Hypothalamus (tissue), 51 donors: ENCODE results near the gene TMUB1.

Source experiments
- DNase-seq, 51 donors: peaks; one replicate each; lab custom pipeline; 2025; lab: John Stamatoyannopoulos, UW

Gene TMUB1

DNA sequence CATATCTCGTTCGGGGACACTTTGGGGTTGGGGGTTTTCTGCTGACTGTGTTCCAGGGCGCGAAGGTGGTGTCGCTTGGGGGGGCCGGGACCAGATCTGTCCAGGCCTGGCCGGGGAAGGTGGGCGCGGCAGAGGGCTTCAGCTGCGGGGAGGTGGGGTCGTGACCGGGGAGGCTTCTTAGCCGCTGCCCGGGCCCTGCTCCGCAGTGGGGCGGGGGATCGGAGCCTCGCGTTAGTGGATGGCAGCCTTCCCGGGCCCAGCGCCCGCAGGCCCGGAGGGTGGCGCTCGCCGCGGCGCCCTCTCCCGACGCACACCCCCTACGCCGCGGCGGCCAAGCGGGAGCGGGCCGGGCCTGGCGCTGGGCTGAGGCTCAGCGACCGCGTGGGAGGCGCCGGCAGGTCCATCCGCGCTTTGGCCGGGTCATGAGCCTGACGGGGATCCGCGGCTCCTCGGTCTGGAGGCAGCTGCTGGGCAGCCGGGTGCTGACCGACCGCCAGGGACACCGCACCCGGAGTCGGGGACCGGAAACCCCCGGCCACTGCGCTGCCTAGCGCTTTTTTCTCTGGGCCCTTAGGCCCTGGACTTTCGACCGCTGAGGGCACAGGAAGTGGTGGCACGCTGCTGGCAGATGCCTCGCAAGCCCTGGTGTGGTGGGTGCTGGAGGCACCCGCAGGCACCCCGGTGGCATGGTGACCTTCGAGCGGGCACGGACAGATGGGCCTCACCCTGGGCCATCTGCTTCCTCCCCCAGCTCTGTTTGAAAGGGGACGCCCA is 4.1 kb upstream of the TMUB1 start:
- peak in 44 of 51 donors; percentile 17 to 76 (median 50) for DNase-seq

DNA sequence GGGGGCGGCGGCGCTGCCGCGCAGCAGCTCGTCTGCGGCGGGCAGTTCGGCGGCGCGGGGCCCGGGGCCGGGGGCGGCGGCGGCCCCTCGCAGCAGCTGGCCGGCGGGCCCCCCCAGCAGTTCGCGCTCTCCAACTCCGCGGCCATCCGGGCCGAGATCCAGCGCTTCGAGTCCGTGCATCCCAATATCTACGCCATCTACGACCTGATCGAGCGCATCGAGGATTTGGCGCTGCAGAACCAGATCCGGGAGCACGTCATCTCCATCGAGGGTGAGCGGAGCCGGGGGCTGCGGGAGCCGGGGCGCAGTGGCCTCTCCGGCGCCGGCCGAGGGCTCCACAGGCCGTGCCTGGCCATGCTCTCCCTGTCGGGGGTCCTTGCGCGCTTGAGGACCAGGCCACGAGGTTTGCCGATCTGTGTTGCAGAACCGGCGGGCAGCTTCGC is 3.5 kb upstream of the TMUB1 start:
- peak in 4 of 51 donors; percentile 30 to 64 (median 44) for DNase-seq

DNA sequence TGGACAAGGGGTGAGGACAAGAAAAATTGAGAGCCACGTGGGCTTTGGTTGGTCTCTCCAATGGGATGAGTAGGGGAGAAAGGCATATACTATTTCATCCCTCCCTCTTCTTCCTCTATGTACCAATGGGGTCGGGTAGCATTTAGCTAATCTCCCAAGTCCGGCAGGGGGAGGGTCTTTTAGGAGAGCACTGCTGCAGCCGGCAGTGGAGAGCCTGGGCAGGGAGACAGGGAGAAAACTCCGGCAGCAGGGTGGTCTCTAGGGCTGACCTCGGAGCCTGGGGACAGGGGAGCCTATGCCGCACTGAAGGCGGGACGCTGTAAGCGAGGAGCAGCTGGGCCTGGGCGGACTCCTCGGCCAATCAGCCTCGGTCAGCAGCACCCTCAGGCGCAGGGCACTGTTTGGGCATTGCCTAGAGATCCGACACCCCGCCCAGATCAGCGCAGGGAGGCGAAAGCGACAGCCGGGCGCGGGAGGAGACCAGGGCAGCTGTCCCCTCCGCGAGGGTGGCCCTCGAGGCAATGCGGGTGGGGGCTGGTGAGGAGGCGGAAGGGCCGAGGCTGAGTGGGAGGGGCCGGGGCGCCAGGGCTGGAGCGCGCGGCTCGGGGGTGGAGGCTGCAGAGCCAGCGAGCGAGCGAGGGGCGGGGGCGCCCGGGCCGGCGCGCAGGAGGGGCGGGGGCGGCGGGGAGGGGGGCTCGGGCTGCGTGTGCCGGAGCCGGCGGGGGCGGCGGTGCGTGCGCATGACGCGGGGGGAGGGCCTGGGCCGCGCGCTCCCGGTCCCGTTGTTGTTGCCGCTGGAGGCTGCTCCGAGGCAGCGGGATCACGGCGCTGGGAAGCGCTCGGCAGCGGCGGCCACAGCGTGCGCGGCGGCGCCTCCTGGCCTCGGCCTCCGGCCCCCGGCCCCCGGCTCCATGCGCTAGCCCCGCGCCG is 2.7 kb upstream of the TMUB1 start, which contains the start of gene AGAP3:
Gene AGAP3, plus strand, starts transcription at position 785 of the 930 bp plus-strand sequence. CDS start 267 bp downstream, outside the sequence.
- DNase-seq, result peak; percentile 28 to 94 (median 84)

DNA sequence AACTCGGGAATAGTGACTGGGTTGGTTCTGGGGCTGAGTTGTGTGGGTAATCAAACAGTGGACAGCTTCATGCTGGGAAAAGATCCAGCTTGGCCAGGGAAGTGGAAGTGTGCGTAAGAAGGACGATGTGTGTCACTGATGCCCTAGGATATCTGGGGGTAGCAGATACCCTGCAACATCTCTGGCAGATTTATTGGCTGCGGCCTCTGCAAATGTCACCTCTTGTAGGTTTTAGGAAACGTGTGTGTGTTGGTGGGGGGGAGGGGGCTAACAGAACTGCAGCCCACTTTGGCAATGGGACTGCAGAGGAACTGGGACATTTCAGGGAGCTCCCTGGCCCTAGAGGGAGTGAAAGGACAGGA is 2.0 kb upstream of the TMUB1 start:
- DNase-seq, result no peak

DNA sequence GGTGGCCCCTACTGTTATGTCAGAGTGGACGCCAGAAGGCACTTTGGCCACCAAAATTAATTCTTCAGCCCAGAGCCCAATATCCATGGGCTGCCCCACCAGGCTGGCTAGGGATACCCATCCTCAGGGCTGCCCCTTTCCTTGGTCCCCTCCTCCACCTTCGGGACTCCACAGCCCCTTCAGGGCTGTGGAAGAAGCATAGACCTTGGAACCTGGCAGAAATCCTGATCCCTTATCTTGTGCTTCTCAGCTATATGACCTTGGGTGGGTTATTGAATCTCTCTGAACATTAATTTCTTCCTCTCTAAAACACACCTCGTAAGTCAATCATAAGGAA is 499 bp upstream of the TMUB1 start:
- DNase-seq, result no peak

DNA sequence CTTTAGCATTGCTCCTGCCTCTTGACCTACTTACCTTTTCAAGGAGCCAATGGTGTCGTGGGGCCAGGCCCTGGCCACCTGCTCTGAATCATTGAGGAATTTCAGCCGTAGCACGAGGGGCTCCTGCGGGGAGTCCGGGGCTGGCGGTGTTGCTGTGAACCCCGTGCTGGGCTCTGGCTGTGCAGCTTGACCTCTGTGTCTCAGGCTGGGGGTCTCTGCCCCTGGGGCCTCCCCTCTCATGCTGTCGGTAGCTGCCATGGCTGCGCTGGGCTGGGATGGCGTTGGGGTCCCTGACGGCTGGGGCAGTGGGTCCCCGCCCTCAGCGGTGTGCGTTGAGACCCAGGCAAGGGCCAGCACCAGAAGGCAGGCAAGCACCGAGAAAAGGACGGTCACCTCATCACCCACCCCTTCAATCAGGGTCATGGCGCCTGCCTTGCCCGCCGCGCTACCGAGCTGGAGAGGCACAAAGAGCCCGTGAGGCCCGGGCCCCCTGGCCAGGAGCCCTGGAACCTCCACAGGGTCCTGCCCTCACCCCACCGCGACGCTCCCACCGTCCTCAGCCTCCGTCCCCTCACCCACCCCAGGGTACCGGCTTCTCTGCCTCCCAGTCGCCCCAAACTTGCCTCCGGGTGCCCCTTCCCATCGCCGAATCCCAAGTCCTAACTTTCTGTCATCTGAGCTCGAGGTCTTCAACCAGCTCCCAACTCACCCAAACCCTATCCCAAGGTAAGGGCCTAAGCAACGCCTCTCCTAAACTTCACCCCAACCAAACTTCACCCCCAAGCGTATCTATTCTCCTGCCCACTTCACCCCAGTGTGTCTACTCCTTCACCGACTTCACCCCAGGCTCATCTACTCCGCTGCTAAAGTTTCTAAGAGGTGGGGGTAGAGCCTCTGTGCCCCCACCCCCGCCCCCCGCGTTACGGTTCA is 887 bp downstream of the TMUB1 start:
- DNase-seq, result no peak

DNA sequence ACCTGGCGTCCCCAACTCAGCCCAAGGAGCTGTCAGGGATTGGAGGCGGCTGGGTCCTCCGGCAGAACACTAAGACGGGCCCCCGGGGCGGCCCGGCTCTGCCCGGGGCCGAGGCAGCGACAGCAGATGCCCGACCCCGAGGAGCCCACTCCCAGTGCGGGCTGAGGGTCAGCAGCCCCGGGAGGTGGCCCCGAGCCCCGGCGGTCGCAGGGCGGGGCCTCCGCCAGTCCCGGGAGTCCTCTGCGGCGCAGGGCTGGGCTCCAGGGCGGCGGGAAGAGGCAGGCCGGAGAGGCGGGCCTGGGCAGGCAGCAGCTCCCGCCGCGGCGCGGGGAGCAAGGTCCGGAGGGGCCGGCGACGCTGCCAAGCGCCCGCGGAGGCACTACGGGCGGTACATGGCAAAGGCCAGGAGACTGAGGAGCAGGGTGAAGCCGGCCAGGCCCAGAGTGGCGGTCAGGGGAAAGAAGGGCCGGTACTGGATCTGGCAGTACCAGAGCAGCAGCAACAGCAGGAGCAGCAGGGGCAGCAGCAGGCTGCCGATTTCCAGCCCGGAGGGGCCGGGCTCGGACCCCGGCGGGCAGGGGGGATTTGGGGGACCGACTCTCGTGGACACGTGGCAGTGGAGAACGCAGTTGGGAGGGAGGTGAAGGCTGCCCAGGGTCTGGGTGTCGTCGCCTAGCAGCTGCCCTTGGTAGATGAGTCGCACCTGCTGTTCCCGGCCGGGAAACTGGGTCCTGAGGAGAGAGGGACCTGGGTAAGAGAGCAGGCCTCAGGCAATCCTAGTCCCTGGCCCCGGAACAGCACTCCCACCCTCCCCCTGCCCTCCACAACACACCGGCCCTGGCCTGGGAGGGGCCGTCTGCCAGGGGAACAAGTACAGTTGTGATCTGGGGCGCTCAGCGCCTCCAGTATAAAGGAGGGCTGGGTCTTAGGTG is 1.9 kb downstream of the TMUB1 start:
- DNase-seq, result peak in 1 of 51 donors; percentile 37

DNA sequence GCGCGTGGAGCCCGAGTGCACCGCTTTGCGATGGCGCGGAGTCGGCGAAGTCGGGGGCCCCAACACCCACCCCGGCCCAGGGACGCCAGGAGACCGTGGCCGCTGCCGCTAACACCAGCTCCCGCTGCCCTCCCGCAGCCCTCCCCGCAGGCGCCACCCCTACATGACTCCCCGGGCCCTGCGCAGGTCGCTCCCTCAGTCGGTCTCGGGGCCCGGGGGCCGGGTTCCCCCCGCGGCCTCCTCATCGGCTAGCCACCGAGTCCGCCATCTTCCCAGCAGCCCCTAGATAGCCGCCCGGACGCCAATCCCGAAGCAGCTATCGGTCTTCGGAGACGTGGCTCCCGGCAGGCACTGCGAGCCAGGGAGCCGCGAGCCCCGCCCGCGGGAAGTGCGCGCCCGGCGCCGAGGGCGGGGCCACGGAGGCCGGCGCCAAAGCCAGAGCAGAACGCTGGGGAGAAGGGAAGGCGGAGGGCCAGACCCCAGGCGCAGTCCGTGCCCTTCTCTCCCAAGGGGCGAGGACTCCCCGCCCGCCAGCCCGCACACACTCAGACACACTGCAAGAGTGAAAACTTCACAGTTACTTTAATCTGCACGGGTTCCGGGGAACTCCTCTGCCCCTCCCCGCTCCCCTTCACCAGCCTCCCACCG is 2.6 kb downstream of the TMUB1 start, which contains the start of gene FASTK:
Gene FASTK, minus strand, starts transcription at position 288 of the 648 bp plus-strand sequence. Its CDS starts 43 bp downstream, at position 245.
- DNase-seq, result peak; percentile 35 to 94 (median 86)

DNA sequence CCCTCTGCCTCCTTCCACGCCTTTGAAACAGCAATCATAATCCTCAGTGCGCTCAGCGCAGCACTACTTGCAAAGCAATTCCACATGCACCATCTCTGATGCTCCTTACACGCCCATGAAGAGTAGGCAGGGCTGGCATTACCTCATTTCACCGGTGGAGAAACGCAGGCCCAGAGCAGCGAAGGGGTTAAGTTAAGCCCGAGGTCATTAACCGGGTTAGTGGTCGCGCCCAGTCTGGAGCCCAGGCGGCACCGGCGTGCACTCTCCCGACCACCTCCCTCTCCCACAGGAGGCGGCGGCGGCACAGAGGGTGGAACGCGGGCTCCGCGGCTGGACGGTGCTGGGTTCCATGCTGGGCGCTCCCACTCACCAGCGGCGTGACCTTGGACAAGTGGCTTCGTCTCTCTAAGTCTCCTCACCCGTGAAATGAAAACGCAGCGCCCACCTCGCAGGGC is 3.2 kb downstream of the TMUB1 start:
- DNase-seq, result peak in 6 of 51 donors; percentile 23 to 64 (median 49)

DNA sequence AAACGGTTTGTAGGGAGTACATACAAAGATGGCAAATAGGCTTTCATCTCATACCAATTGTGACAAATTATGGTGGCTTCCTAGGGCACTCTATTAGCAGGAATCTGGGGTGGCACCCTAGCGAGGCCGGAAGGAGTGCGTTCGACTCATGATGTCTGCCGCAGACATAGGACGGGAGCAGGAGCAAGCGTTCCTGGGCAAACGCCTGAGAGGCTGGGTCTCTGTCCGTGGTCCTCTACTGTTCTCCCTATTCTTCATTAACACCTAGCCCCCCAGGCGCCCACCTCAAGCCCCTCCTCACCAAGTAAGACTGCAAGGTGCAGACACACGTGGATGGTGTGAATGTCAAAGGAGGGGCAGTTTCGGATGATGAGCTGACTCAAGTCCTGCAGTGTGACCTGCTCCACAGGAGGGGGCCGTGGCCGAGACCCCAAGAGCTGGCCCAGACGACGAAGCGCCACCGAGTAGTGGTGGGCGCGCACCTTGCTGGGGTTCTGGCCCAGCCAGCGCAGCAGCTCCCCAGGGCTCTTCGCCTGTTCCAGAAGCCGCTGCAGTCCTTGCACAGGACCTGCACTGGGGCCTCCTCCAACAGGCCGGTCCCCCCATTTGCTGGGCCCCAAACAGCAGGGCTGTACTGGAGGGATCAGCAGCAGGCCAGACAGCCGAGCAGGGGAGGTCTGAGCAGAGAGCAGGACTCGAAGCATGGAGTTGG is 3.9 kb downstream of the TMUB1 start:
- DNase-seq, result no peak

DNA sequence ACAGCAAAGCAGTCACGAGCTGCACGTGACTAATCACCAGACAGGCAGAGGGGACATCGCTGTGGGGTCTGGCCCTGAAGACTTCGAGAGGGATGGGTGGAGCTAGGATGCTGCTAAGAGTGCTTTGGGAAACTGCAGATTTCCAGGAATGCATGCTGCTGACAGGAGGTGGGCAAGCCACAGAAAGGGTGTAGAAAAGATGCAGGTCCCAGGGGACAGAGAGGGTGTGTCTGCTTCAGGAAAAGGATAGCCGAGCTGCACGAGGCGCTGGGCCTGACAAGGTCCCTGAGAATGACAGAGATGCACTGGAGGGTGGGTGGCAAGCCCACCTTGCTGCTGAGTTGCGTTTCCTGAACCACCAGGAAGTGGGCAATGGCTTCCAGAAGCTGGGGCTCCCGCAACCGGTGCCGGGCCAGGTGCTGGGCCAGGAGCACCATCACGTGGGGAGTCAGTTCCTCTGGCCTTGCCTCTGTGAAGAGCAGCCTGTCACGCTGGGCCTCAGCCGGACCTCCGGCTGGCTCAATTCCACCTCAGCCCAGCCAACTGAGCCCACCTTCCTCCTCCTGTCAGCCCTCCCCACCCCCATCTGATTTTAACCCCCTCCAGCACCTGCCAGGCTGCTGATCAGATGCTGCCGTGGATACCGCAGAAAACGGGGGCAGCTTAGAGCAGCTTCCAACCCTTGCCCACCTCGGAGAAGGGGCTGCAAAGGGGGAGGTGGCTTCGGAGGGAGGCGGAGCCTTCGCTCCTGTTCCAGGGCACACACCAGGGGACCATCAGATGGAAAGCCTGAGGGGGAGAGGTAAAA is 4.9 kb downstream of the TMUB1 start:
- DNase-seq, result no peak

DNA sequence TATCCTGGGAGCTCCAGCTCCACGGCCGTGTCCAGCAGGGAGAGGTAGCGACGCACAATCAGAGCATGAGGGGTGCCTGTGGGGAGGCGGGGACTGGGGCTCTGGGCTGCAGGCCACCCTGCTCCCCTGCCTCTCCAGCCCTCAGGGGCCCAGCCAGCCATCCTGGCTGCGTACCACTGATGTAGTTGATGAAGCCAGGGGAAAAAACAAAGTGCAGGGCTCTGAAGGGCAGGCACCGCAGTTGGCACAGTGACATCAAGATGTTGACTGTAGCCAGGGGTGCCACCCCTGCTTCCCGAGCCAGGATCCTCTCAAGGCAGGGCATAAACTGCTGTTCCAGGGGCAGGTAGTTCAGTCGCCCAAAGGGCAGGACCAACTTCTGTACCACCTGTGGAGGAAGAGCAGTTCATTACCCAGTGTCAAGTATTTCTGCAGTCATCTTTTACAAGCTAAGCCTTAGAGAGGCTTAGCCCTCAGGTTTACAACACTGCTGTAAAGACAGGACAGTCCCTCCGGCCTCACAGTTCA is 5.5 kb downstream of the TMUB1 start:
- DNase-seq, result no peak

DNA sequence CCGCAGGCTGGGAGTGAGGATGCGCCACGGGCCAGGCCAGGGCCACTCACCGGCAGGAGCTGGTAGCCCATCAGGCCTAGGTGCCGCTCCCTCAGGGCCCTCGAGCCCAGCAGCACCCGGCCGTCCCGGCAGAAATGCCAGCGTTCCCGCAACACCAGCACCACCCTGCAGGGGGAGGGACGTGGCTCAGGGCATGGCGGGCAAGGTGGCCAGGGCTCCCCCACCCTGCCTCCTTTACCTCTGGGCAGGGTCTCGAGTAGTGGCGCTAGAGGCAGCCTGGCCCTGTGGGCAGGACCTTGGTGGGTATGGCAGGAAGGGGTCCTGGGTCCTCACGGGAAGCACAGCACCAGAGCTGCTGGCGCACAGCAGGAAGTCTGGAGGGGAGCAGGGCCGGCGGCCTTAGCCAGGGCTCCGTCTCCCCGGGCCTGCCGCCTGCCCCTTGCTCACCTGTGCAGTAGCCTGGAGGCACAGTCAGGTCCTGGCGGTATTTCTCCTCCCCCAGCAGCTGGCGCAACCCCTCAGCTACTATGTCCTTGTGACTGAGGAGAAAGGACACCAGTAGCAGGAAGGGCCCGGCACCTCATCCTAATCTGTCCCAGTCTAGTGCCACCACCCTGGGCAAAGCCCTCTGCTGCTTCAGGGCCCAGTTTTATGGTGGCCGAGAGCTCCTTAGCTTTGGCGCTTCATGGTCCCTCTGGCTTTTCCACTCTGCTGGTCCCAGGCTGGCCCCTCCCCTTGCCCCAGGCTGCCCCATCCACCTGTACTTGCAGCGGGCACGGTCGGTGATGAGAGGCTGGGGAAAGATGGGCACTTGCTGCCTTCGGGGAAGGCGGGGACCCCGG is 6.2 kb downstream of the TMUB1 start:
- no peak for DNase-seq

DNA sequence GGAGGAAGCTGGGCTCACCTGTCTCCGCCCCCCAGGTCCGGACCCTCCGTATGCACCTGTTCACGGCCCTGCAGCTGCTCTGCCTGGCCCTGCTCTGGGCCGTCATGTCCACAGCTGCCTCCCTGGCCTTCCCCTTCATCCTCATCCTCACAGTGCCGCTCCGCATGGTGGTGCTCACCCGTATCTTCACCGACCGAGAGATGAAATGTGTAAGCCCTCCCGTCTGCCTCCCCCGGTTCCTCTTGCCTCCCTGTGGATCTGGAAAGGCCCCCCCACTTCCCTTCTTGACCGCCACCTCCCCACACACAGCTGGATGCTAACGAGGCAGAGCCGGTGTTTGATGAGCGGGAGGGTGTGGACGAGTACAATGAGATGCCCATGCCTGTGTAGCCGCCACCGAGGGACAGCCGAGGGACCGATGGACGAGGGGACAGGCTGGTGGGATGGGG is 7.3 kb downstream of the TMUB1 start:
- DNase-seq, result no peak

DNA sequence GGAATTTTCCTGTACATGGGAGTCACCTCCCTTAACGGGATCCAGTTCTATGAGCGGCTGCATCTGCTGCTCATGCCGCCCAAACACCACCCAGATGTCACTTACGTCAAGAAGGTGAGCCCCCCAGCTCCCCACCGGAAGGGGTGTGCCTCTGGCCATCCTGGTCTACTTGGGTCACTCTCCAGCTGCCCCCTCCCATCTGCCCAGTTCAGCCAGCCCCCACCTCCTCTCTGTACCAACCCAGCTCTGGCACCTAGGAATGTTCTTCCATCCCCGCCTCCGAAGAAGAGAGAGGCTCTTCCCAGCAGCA is 7.7 kb downstream of the TMUB1 start:
- no peak for DNase-seq
